Panc1 (cell line): ENCODE measurements around the gene KCNK6. TPM values are rescaled to one million over a fixed set of nuclear protein-coding genes. Genes with fewer than 3 reads are reported as not detected.

Source experiments
- ATAC-seq: fragments of 200-7000 bp; cut with Tn5 transposase; 2 replicates; pipeline ENCODE4 v1.9.1; 2020; ENCODE audit warnings: mild to moderate bottlenecking, moderate library complexity
- BruUV-seq: library from RNA; stranded (reverse); fragments of 400-500 nt; replicated peaks from 2 replicates; lab custom pipeline; 2021; lab: Mats Ljungman, UMichigan
- CTCF ChIA-PET: fragments of 300-600 bp; sonication (Branson Sonifier 250); formaldehyde crosslinking; loops from one replicate; lab custom pipeline; 2022; ENCODE audit warnings: antibody characterized with exemption; lab: Charles Lee
- POLR2A ChIA-PET: fragments of 300-600 bp; sonication (Branson Sonifier 250); formaldehyde crosslinking; loops from one replicate; lab custom pipeline; 2022; ENCODE audit warnings: antibody characterized with exemption; lab: Charles Lee
- DNase-seq: peaks from one replicate; pipeline ENCODE4 v3.0.0-alpha.2; 2010; ENCODE audit warnings: low read depth, low spot score
- H3K27ac ChIP-seq: 2 replicates; pipeline ENCODE4 v1.5.1; 2011; ENCODE audit warnings: mild to moderate bottlenecking, low read length, inconsistent platforms
- H3K27me3 ChIP-seq: fragments of 200-500 bp; sonication (Bioruptor generic); 2 replicates; pipeline ENCODE4 v1.6.0; 2014; ENCODE audit warnings: low read length, inconsistent platforms; ENCODE audit not compliant: control insufficient read depth, insufficient read depth
- H3K36me3 ChIP-seq: fragments of 200-500 bp; sonication (Bioruptor generic); 2 replicates; pipeline ENCODE4 v1.5.1; 2014; ENCODE audit warnings: inconsistent platforms, mild to moderate bottlenecking, low read length, moderate library complexity; ENCODE audit not compliant: control insufficient read depth, insufficient read depth
- H3K4me1 ChIP-seq: 2 replicates; pipeline ENCODE4 v1.5.1; 2011; ENCODE audit warnings: inconsistent platforms, mild to moderate bottlenecking, low read length, moderate library complexity; ENCODE audit not compliant: control insufficient read depth, insufficient read depth
- H3K4me3 ChIP-seq, 2 experiments: 2 replicates each; pipeline ENCODE4 v1.5.1; 2011 to 2012; ENCODE audit warnings: low read depth in 2 of 2, low read length in 2 of 2, mild to moderate bottlenecking in 2 of 2, inconsistent platforms in 1 of 2, moderate library complexity in 1 of 2
- H3K9me3 ChIP-seq: fragments of 200-500 bp; sonication (Bioruptor generic); 2 replicates; pipeline ENCODE4 v1.5.1; 2014; ENCODE audit warnings: low read depth, mild to moderate bottlenecking, inconsistent platforms, low read length, moderate library complexity; ENCODE audit not compliant: control insufficient read depth, insufficient read depth
- POLR2AphosphoS5 ChIP-seq: IDR thresholded peaks from 2 replicates; pipeline ENCODE4 v1.6.1; 2012; ENCODE audit warnings: mild to moderate bottlenecking, low read depth, low read length, moderate library complexity
- SIN3A ChIP-seq: IDR thresholded peaks from 2 replicates; pipeline ENCODE4 v1.6.1; 2012; ENCODE audit warnings: low read depth, mild to moderate bottlenecking, low read length, moderate library complexity, borderline replicate concordance; ENCODE audit not compliant: insufficient read depth
- TCF7L2 ChIP-seq: IDR thresholded peaks from 2 replicates; pipeline ENCODE4 v1.6.1; 2011; ENCODE audit warnings: mild to moderate bottlenecking, low read depth, low read length, inconsistent platforms
- in situ Hi-C: cut with HindIII; loops from 2 replicates; pipeline ENCODE4 v1.10.0; 2016; ENCODE audit warnings: low sequenced_read_pairs, low pct_unique_long_range_greater_than_20kb
- intact Hi-C: fragments of 100-400 bp; cut with micrococcal nuclease; formaldehyde crosslinking; loops from one replicate; pipeline ENCODE4 v1.10.0; 2022; ENCODE audit not compliant: unreplicated experiment
- total RNA-seq: library from RNA; stranded (reverse); gene quantifications from one replicate; pipeline ENCODE4 v1.2.1, GENCODE V29; 2021; ENCODE audit not compliant: unreplicated experiment
- TF ChIP-seq, protein P1 (sequence below): fragments of 450-650 bp; IDR thresholded peaks from 2 replicates; pipeline ENCODE4 v1.5.1; 2017; ENCODE audit warnings: mild to moderate bottlenecking
- TF ChIP-seq, protein P2 (sequence below), 2 experiments: IDR thresholded peaks; 2 replicates each; pipeline ENCODE4 v1.6.1; 2011 to 2012; ENCODE audit warnings: low read depth in 2 of 2, control low read depth in 1 of 2, low read length in 1 of 2, mild to moderate bottlenecking in 1 of 2, moderate library complexity in 1 of 2; ENCODE audit not compliant: insufficient read depth in 1 of 2

Gene KCNK6
- total RNA-seq, 1 experiment from 2014 or later: 17.2 TPM

DNA sequence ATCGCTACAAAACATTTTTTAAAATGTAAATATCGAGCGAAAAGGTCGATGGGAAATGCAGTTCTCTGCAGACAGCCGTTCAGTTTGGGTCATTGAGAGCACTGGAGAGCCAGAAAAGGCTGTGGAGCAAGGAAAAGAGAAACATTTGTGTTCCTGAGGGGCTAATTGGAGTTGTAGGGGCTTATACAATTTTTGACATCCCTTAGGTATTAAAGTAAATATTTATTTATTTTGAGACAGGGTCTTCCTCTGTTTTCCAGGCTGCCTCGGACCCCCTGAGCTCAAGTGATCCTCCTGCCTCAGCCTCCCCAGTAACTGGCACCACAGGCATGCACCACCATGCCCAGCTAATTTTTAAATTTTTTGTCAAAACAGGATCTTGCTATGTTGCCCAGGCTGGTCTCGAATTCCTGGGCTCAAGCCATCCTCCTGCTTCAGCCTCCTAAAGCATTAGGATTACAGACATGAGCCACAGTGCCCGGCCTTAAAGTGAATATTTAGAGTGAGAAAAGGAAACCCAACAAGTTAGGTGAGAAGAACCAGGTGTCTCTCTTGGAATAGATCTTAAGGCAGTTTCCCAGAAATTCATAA lies 3.1 kb upstream of the KCNK6 start:
- ATAC-seq: peak; percentile 5; the same call in 1 of the 2 replicates
- CTCF ChIA-PET: no interaction called here
- no TSS peak for BruUV-seq

DNA sequence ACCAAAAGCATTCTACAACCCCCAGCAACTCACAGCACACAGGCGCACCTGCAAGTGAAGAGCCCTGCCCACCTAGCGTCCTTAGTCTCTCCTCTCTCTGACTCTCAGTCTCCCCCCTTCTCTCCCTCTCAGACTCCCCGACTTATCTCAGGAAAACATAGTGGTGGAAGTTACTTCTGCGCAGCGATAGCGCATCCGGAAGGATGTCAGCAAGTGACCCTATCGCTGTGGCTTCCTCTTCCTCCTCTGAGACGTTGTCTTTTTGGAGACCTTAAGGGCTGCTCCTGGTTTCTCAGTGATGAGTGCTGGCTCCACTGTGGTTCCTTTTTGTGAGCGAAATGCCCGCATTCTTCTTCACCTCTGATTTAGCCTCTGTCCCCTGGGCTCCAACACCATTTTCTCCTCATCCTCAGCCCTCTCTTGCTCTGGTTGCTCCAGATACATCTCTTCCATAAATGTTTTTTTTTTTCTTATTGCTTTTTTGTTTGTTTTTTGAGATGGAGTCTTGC lies 2.5 kb upstream of the KCNK6 start:
- TF ChIP-seq TCF7L2: no peak
- TF ChIP-seq, protein P1, sequence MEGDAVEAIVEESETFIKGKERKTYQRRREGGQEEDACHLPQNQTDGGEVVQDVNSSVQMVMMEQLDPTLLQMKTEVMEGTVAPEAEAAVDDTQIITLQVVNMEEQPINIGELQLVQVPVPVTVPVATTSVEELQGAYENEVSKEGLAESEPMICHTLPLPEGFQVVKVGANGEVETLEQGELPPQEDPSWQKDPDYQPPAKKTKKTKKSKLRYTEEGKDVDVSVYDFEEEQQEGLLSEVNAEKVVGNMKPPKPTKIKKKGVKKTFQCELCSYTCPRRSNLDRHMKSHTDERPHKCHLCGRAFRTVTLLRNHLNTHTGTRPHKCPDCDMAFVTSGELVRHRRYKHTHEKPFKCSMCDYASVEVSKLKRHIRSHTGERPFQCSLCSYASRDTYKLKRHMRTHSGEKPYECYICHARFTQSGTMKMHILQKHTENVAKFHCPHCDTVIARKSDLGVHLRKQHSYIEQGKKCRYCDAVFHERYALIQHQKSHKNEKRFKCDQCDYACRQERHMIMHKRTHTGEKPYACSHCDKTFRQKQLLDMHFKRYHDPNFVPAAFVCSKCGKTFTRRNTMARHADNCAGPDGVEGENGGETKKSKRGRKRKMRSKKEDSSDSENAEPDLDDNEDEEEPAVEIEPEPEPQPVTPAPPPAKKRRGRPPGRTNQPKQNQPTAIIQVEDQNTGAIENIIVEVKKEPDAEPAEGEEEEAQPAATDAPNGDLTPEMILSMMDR: no peak
- TF ChIP-seq, protein P2, sequence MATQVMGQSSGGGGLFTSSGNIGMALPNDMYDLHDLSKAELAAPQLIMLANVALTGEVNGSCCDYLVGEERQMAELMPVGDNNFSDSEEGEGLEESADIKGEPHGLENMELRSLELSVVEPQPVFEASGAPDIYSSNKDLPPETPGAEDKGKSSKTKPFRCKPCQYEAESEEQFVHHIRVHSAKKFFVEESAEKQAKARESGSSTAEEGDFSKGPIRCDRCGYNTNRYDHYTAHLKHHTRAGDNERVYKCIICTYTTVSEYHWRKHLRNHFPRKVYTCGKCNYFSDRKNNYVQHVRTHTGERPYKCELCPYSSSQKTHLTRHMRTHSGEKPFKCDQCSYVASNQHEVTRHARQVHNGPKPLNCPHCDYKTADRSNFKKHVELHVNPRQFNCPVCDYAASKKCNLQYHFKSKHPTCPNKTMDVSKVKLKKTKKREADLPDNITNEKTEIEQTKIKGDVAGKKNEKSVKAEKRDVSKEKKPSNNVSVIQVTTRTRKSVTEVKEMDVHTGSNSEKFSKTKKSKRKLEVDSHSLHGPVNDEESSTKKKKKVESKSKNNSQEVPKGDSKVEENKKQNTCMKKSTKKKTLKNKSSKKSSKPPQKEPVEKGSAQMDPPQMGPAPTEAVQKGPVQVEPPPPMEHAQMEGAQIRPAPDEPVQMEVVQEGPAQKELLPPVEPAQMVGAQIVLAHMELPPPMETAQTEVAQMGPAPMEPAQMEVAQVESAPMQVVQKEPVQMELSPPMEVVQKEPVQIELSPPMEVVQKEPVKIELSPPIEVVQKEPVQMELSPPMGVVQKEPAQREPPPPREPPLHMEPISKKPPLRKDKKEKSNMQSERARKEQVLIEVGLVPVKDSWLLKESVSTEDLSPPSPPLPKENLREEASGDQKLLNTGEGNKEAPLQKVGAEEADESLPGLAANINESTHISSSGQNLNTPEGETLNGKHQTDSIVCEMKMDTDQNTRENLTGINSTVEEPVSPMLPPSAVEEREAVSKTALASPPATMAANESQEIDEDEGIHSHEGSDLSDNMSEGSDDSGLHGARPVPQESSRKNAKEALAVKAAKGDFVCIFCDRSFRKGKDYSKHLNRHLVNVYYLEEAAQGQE (IDR thresholded peaks at IDR 0.05; ENCODE audit: insufficient read depth in 1 of 2, low read depth in 2 of 2, low read length in 1 of 2): no peak
- TF ChIP-seq SIN3A: no peak
- no peak for TF ChIP-seq POLR2AphosphoS5
- ChIA-PET CTCF (no interaction called here), POLR2A (no interaction called here)
- BruUV-seq: no TSS peak
- H3K36me3 ChIP-seq: no peaks in the 10 kb centered on the region
- H3K4me1 ChIP-seq: peaks cover 19% of the 10 kb centered on the region
- H3K27me3 ChIP-seq: no peaks in the 10 kb centered on the region
- intact Hi-C loops (no loop called here), in situ Hi-C loops (no loop called here)
- DNase-seq (no peak), ATAC-seq (no peak)
- H3K4me3 ChIP-seq: no peak overlapping the region
- H3K9me3 ChIP-seq: no peaks in the 10 kb centered on the region
- no peak overlapping the region for H3K27ac ChIP-seq

More for the DNA sequence above, 3.1 kb upstream of the KCNK6 start:
- in situ Hi-C loops (no loop called here), intact Hi-C loops (no loop called here)
- no peaks in the 10 kb centered on the region for H3K27me3 ChIP-seq
- H3K4me3 ChIP-seq: peak overlapping the region; percentile 43 to 62
- POLR2A ChIA-PET: no interaction called here
- TF ChIP-seq POLR2AphosphoS5 (no peak), SIN3A (no peak), TCF7L2 (no peak)
- TF ChIP-seq, protein P1: no peak
- TF ChIP-seq, protein P2 (IDR thresholded peaks at IDR 0.05; ENCODE audit: insufficient read depth in 1 of 2, low read depth in 2 of 2, low read length in 1 of 2): no peak
- no peaks in the 10 kb centered on the region for H3K36me3 ChIP-seq
- peaks cover 16% of the 10 kb centered on the region for H3K4me1 ChIP-seq
- H3K27ac ChIP-seq: peak overlapping the region; percentile 83
- H3K9me3 ChIP-seq: no peaks in the 10 kb centered on the region
- DNase-seq: no peak
